Measurements from ENCODE around the gene GAGE12D.
"Not testable (repeated sequence)": the region's sequence is repeated elsewhere in the genome, so short reads cannot be mapped to it uniquely, and the experiment has no call there.

GRCh38 chrX:49568728-49569127 is 27.2 kb downstream of the GAGE12D start:
- TF ChIP-seq CTCF (IDR thresholded peaks at IDR 0.05; ENCODE audit: low read depth, low read length, poor library complexity, severe bottlenecking); EZH2phosphoT487 (IDR thresholded peaks at IDR 0.05; ENCODE audit: borderline replicate concordance, low read length): not testable (repeated sequence)

Measured in DOHH2 (cell line).